ENCODE data around the gene NDNF. TPM values are rescaled to one million over a fixed set of nuclear protein-coding genes. Genes with fewer than 3 reads are reported as not detected.

NDNF gene
- total RNA-seq, 2 experiments from 2014 or later: 0.06 to 0.10 TPM

DNA sequence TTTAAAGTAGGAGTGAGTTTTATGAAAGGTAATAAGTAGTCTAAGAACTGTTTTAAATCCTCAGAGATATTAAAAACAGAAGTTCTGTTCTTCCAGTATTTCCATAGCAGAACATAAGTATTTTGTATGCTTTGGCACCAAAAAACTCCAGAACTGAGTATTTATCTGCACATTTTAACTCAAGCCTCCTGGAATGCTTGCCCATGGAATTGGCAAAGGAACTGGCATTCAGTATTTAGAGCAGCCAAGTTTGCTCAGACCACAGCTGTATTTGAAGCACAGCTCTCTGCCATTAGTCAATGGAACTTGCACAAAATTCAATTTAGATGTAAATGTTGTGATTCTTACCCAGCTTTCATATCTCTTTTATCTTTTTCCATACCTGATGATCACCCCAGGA lies 42.2 kb downstream of the NDNF start:
- ChIA-PET POLR2A (no interaction called here), CTCF (interaction anchor here (0.8 kb wide), 1 partner anchor 20 kb away, joined by 3 read pairs; no protein-coding TSS in a partner anchor)
- peaks cover 12% of the 10 kb centered on the region for H3K27me3 Mint-ChIP-seq
- no peaks in the 10 kb centered on the region for H3K4me1 Mint-ChIP-seq
- no peaks in the 10 kb centered on the region for H3K9me3 Mint-ChIP-seq
- no peak overlapping the region for H3K4me3 Mint-ChIP-seq
- no peaks in the 10 kb centered on the region for H3K36me3 Mint-ChIP-seq (ENCODE audit: low read depth)
- no peak overlapping the region for H3K27ac Mint-ChIP-seq
- DNase-seq: no peak

DNA sequence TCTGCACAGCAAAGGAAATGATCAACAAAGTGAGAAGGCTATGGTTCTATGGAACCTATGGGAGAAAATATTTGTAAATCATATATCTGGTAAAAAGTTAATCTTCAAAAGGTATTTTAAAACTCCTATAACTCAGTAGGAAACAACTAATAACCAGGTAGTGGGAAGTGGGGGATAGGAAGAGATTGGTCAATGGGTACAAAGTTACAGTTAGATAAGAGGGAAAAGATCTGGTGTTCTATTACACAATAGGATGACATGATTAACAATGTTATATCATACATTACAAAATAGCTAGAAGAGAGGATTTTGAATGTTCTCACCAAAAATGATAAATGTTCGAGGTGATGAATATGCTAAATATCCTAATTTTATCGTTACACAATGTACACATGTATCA lies 46.3 kb downstream of the NDNF start:
- Mint-ChIP-seq H3K27me3 (peaks cover 7% of the 10 kb centered on the region), H3K4me3 (no peak overlapping the region), H3K9me3 (no peaks in the 10 kb centered on the region), H3K36me3 (ENCODE audit: low read depth) (no peaks in the 10 kb centered on the region), H3K27ac (no peak overlapping the region), H3K4me1 (no peaks in the 10 kb centered on the region)
- DNase-seq: no peak
- ChIA-PET CTCF (no interaction called here), POLR2A (no interaction called here)

DNA sequence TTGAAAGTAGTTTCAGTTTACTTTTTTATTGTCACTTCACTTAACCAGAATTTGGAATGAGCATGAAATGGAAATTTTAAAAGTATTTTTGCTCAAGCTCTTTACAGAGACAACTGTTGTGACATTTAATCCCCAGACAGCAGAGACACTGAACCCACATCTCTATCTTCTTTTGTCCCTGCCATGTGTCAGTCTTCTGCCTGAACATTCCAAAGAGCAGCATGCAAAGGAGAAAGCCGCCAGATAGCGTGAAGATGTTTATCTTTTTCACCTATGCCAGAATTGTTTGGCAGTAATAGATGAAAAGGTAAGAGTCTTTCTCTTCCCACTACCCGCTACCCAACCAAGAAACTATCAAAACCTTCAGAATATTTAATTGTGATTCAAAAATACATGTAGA lies 46.8 kb downstream of the NDNF start:
- H3K27ac Mint-ChIP-seq: no peak overlapping the region
- no peaks in the 10 kb centered on the region for H3K4me1 Mint-ChIP-seq
- H3K9me3 Mint-ChIP-seq: no peaks in the 10 kb centered on the region
- ChIA-PET POLR2A (no interaction called here), CTCF (no interaction called here)
- no peak for DNase-seq
- peaks cover 4% of the 10 kb centered on the region for H3K27me3 Mint-ChIP-seq
- no peak overlapping the region for H3K4me3 Mint-ChIP-seq
- H3K36me3 Mint-ChIP-seq (ENCODE audit: low read depth): no peaks in the 10 kb centered on the region

DNA sequence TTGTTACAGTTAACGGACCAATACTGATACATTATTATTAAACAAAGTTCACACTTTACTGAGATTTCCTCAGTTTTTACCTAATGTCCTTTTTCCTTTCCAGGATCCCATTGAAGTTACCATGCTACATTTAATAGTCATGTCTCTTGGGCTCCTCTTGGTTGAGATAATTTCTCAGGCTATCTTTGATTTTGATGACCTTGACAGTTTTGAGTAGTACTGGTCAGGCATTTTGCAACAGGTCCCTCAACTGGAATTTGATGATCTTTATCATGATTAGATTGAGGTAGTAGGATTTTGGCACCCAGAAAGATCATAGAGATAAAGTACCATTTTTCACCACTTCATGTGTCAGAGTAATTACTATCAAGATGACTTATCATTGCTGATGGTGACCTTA lies 53.8 kb downstream of the NDNF start:
- Mint-ChIP-seq H3K4me1 (no peaks in the 10 kb centered on the region), H3K4me3 (no peak overlapping the region), H3K27ac (no peak overlapping the region), H3K27me3 (no peaks in the 10 kb centered on the region), H3K36me3 (ENCODE audit: low read depth) (no peaks in the 10 kb centered on the region), H3K9me3 (no peaks in the 10 kb centered on the region)
- POLR2A ChIA-PET: no interaction called here
- DNase-seq: no peak
- CTCF ChIA-PET: no interaction called here

DNA sequence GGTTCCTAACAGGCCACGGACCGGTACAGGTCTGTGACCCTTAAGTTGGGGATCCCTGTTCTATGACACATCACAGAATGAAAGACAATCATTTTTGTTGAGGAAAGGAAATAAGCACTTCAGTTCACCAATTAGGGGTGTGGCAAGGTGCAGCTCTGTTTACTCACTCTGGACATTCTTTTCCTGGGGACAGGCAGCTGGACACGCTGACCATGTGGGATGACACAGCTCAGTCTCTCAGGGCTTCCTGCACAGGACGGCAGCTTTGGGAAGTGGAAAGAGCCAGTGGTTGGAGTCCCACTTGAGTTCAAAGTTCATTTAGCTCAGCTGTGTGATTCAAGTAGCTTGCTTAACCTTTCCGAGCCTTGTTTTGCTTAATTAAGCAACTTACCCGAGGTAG lies 55.7 kb downstream of the NDNF start:
- Mint-ChIP-seq H3K27me3 (no peaks in the 10 kb centered on the region), H3K36me3 (ENCODE audit: low read depth) (no peaks in the 10 kb centered on the region), H3K4me3 (no peak overlapping the region), H3K27ac (no peak overlapping the region), H3K4me1 (no peaks in the 10 kb centered on the region), H3K9me3 (no peaks in the 10 kb centered on the region)
- POLR2A ChIA-PET: no interaction called here
- DNase-seq: no peak
- CTCF ChIA-PET: interaction anchor here (1.0 kb wide), 1 partner anchor 10 kb away, joined by 3 read pairs; no protein-coding TSS in a partner anchor

DNA sequence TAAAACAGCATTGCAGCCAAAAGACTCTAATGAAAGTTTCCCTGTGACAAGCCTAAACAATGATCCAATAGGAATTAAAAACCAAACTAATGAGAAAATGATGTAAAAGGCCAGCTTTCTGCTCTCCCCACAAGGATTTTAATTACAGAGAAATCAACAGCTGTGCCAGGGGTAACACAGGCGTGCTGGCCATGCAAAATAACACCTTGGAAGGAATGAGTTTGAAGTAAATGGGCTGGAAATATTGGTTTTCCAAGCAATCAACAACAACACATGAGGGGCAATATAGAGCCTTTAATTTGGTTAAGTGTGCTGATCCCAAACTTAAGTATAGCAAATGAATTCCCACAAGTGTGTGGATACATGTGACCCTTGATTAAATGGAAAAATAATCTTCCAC lies 56.9 kb downstream of the NDNF start:
- Mint-ChIP-seq H3K27ac (no peak overlapping the region), H3K27me3 (no peaks in the 10 kb centered on the region), H3K36me3 (ENCODE audit: low read depth) (no peaks in the 10 kb centered on the region), H3K4me1 (no peaks in the 10 kb centered on the region), H3K9me3 (no peaks in the 10 kb centered on the region), H3K4me3 (no peak overlapping the region)
- CTCF ChIA-PET: interaction anchor here (1.0 kb wide), 1 partner anchor 9 kb away, joined by 3 read pairs; no protein-coding TSS in a partner anchor
- POLR2A ChIA-PET: no interaction called here
- no peak for DNase-seq

DNA sequence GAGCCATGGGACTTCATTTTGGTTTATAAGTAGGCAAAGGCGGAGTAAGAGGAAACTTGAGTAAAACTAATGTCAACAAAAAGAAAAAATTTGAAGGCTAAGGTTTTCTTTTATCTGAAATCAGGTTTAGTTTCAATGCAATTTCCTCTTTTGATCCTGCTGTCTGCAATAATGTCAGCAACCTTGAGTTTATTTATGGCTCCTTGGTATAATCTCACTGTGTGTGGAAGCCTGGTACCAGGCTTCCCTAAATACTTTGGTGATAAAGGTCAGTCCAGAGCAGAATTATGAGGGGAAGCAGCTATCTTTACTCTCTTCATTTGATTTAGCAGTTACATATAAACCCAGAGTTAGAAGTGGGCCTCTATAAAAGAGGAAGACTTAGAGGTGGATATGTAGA lies 57.8 kb downstream of the NDNF start:
- Mint-ChIP-seq H3K36me3 (ENCODE audit: low read depth) (no peaks in the 10 kb centered on the region), H3K27ac (no peak overlapping the region), H3K27me3 (no peaks in the 10 kb centered on the region), H3K9me3 (no peaks in the 10 kb centered on the region), H3K4me1 (peaks cover 6% of the 10 kb centered on the region), H3K4me3 (no peak overlapping the region)
- no peak for DNase-seq
- ChIA-PET CTCF (interaction anchor here (1.5 kb wide), 1 partner anchor 9 kb away, joined by 3 read pairs; no protein-coding TSS in a partner anchor), POLR2A (no interaction called here)

DNA sequence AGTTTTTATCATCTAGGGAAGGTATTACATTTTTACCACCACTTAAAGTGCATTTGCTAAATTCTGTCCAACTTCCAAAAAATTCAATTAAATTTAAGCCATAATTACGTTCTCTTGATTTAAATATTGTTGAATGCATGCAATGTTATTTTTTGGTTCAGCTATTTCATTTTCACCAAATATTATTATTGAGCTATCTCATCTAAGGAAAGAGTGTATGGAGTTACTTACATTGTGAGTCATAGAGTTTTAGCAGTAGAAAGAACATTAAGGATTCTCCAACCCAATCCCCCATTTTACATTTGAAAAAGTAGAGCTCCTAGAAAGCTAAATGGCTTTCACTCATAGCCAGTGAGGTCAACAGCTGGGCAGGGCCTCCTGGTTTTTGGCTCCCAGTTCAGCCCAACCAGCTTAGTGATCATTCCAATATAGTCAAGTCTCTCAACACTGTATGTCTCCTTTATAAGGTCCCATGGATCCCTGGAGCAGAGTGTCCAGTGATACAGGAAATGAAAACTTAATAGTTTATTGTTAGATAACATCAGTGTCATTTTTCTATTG lies 60.5 kb downstream of the NDNF start:
- Mint-ChIP-seq H3K4me3 (no peak overlapping the region), H3K9me3 (no peaks in the 10 kb centered on the region), H3K36me3 (ENCODE audit: low read depth) (no peaks in the 10 kb centered on the region), H3K27me3 (no peaks in the 10 kb centered on the region), H3K27ac (no peak overlapping the region), H3K4me1 (peaks cover 10% of the 10 kb centered on the region)
- POLR2A ChIA-PET: no interaction called here
- no peak for DNase-seq
- CTCF ChIA-PET: interaction anchor here (1.0 kb wide), 1 partner anchor 10 kb away, joined by 3 read pairs; no protein-coding TSS in a partner anchor

DNA sequence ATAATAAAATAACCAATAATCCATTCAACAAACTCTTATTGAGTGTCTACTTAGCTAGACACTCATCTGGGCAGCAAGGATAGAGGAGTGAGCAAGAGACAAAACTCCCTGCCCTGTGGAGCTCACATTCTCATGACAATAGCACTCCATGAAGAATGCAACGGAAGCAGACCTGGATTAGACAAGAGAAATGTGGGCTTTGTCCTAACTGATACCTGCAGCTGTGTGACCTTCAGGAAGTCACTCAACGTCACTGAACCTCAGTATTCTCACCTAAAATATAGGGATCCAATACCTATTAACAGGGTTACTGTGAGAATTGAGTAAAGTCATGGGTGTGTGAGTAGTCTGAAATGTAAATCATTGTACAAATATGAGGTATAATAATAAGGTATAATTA lies 61.2 kb downstream of the NDNF start:
- Mint-ChIP-seq H3K27ac (no peak overlapping the region), H3K4me1 (peaks cover 10% of the 10 kb centered on the region), H3K27me3 (no peaks in the 10 kb centered on the region), H3K9me3 (no peaks in the 10 kb centered on the region), H3K36me3 (ENCODE audit: low read depth) (no peaks in the 10 kb centered on the region), H3K4me3 (no peak overlapping the region)
- POLR2A ChIA-PET: no interaction called here
- CTCF ChIA-PET: interaction anchor here (1.4 kb wide), 1 partner anchor 296 kb away, joined by 4 read pairs; no protein-coding TSS in a partner anchor
- DNase-seq: no peak

DNA sequence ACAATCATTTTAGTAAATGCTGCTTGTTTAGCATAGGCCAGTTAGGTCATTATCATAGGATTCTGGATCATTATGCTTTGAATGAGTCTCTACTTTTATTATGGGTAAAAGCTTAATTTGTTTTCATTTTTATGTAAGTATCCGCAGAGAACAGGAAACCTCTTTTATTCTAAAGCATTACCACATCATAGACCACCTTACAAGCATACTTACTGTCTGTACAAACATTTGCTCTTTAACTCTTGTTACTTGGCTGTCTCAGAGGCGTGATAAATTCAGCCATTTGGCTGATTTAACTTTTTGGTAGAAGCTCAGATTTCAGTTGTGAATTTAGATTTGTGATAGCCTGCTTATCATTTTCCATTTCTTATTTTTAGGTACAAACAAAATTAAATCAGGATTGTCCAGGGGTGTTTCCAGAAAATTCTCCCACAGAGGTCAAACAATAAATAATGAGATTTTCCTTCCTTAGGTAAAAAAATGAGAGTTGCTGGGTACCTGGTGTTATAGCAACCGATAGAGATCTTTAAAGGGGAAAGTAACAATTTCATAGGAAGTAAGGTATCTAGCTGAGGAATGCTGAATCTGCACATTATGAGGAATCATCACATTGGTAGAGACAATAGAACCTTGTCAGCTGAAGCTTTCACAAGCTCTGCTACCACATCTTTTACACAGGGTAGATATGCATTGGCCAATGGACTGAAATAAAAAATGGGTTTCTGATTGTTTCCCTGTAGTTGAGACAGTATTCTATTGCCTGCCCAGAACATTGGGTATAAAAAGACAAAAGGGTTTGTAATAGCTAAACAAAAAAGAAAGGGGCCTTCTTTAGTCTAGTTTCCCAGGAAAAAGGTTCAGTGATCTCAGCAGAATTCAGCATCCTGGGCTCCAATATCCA lies 62.5 kb downstream of the NDNF start:
- ChIA-PET CTCF (interaction anchor here (1.4 kb wide), 1 partner anchor 298 kb away, joined by 4 read pairs; no protein-coding TSS in a partner anchor), POLR2A (no interaction called here)
- no peak for DNase-seq
- no peaks in the 10 kb centered on the region for H3K36me3 Mint-ChIP-seq (ENCODE audit: low read depth)
- H3K4me3 Mint-ChIP-seq: no peak overlapping the region
- H3K9me3 Mint-ChIP-seq: no peaks in the 10 kb centered on the region
- no peaks in the 10 kb centered on the region for H3K27me3 Mint-ChIP-seq
- H3K27ac Mint-ChIP-seq: no peak overlapping the region
- H3K4me1 Mint-ChIP-seq: peaks cover 10% of the 10 kb centered on the region

DNA sequence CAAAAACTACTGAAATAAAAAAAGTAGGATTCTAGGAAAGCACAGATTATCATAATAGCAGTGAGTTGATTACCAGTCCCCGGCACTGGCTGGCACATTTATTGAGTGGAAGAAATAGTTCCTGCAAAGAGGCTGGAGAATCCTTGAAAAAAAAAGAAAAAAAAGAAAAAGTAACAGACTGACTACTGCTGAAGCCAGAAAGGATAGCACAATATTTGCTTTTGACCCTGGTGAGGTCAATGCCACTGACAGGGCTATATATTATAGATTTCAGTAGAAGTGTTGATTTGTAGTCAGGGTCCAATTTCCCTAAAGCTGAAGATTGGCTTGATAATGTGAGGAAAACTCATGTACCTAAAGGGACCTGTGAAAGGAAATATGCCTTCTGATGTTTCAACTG lies 64.7 kb downstream of the NDNF start:
- H3K9me3 Mint-ChIP-seq: no peaks in the 10 kb centered on the region
- no peak for DNase-seq
- ChIA-PET CTCF (no interaction called here), POLR2A (no interaction called here)
- no peak overlapping the region for H3K4me3 Mint-ChIP-seq
- H3K4me1 Mint-ChIP-seq: peaks cover 10% of the 10 kb centered on the region
- no peak overlapping the region for H3K27ac Mint-ChIP-seq
- no peaks in the 10 kb centered on the region for H3K27me3 Mint-ChIP-seq
- no peaks in the 10 kb centered on the region for H3K36me3 Mint-ChIP-seq (ENCODE audit: low read depth)

DNA sequence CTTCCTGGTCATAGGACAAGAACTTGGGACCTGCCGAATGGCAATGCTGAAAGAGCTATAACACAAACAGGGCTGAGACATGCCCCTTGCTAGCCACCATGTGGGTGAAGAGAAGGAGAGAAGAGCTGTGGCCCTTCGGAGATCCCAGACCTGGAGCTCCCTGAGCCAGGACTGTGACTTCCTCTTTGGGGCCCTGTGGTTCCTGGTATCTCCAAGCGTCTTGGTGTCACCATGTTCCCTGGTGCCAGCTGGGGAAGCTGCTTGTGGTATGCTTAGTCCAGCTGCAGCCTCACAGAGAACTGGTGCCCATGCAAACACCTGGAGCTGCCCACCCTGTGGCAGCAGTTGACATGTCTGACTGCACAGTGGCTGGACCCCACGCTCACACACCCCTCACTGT lies 68.5 kb downstream of the NDNF start:
- CTCF ChIA-PET: no interaction called here
- Mint-ChIP-seq H3K27me3 (no peaks in the 10 kb centered on the region), H3K4me3 (no peak overlapping the region), H3K36me3 (ENCODE audit: low read depth) (no peaks in the 10 kb centered on the region), H3K27ac (no peak overlapping the region), H3K4me1 (no peaks in the 10 kb centered on the region), H3K9me3 (no peaks in the 10 kb centered on the region)
- DNase-seq: no peak
- POLR2A ChIA-PET: no interaction called here

DNA sequence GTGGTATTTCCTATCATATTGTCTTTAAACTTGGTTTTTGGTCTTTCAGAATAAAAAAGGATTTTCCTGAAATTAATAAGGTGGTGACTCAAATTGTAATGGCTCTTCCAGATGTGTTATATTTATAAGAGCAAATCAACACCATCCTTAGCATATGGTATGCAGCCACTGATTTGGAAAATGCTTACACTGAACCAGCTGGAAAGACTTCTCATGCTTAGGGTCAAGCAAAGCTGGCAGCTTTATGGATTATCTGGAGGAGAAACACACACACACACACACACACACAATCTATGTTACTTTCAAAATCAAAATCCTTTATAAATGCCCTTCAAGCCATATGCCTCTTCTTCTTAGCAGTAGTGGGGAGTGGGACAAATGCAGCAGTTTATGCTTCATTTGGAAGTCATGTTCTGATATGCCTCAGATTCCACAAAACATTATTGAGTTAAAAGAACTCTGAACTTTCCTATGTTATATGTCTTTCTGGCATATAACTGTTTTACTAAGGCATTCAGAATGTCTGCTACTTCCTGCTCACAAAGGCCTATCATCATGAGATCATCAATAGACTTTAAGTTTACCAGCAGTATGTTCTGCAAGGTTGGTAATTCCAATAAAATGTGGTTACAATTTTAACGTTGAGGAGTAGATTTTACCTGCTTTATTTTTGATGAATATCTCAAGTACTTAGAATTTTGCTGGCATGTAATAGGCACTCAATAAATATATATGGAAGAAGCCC lies 76.9 kb downstream of the NDNF start:
- POLR2A ChIA-PET: no interaction called here
- H3K36me3 Mint-ChIP-seq (ENCODE audit: low read depth): no peaks in the 10 kb centered on the region
- CTCF ChIA-PET: no interaction called here

More for the DNA sequence above, 76.9 kb downstream of the NDNF start:
- Mint-ChIP-seq H3K27ac (no peak overlapping the region), H3K4me1 (no peaks in the 10 kb centered on the region), H3K4me3 (no peak overlapping the region), H3K9me3 (peaks cover 4% of the 10 kb centered on the region), H3K27me3 (no peaks in the 10 kb centered on the region)
- no peak for DNase-seq

Data from activated CD4-positive, alpha-beta T cell treated with anti-CD3 and anti-CD28 coated beads, Interleukin-2, amount 10 ng/mL, durations not matched to agents 7 days and 5 days (primary cell).